ENCODE measurements around the gene CNMD. TPM values are rescaled to one million over a fixed set of nuclear protein-coding genes. Genes with fewer than 3 reads are reported as not detected.
"Not testable (repeated sequence)": the region's sequence is repeated elsewhere in the genome, so short reads cannot be mapped to it uniquely, and the experiment has no call there.

The CNMD gene
- total and polyA plus RNA-seq, 2 of the 8 experiments (the other 6 are each of a cell fraction or from before 2014, with no cell fraction given): 87.4 to 113 TPM

DNA sequence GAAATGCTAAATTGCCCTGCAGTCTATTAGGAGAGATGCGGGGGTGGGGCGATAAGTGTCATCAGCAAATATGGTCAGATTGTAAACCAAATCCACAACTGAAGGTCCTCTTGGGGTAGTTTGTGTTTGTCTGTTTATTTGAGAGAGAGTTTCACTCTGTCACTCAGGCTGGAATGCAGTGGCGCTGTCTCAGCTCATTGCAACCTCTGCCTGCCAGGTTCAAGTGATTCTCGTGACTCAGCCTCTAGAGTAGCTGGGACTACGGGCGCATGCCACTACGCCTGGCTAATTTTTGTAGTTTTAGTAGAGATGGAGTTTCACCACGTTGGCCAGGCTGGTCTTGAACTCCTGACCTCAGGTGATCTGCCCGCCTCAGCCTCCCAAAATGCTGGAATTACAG, 53.8 kb downstream of the CNMD start:
- POLR2A ChIA-PET (ENCODE audit: partially characterized antibody); H4K8ac ChIP-seq (ENCODE audit: extremely low read depth, insufficient read depth, low read length); H3K79me1 ChIP-seq (ENCODE audit: low read depth, low read length); H2AFZ ChIP-seq (ENCODE audit: low read length); H3K9me3 ChIP-seq (ENCODE audit: insufficient read depth in 2 of 2, low read depth in 1 of 2, low read length in 1 of 2); H3K79me2 ChIP-seq (ENCODE audit: control insufficient read depth in 1 of 2, insufficient read depth in 2 of 2, low read length in 2 of 2); H3K4me2 ChIP-seq (ENCODE audit: insufficient read depth in 1 of 2, low read depth in 2 of 2, low read length in 2 of 2); DNase-seq (ENCODE audit: low read depth in 1 of 2, low spot score in 2 of 2); H3K9ac ChIP-seq (replicated peaks in 1 of 4; ENCODE audit: extremely low read depth in 1 of 4, low read depth in 3 of 4, low read length in 3 of 4); H3K4ac ChIP-seq (replicated peaks; ENCODE audit: insufficient read length, low read depth, low read length); H4K5ac ChIP-seq (ENCODE audit: insufficient read length, low read depth, low read length); H3K18ac ChIP-seq (ENCODE audit: extremely low read depth, low read length); H2BK20ac ChIP-seq (ENCODE audit: low read length); FAIRE-seq; H2BK5ac ChIP-seq (ENCODE audit: low read depth, low read length); H3K4me1 ChIP-seq (replicated peaks in 1 of 4; ENCODE audit: control insufficient read depth in 3 of 4, insufficient read depth in 4 of 4, low read length in 3 of 4); H3K14ac ChIP-seq (ENCODE audit: insufficient read length); H4K20me1 ChIP-seq (replicated peaks in 1 of 2; ENCODE audit: control insufficient read depth in 1 of 2, insufficient read depth in 2 of 2, low read length in 2 of 2); H3K27ac ChIP-seq (ENCODE audit: low read depth, low read length); H3K56ac ChIP-seq (replicated peaks; ENCODE audit: insufficient read length, low read depth, low read length); H2BK12ac ChIP-seq (ENCODE audit: low read depth, low read length); H2AK5ac ChIP-seq (ENCODE audit: low read depth, low read length); H3K23me2 ChIP-seq (ENCODE audit: low read depth, low read length); H4K91ac ChIP-seq (replicated peaks; ENCODE audit: insufficient read length, low read length); H3K23ac ChIP-seq (ENCODE audit: insufficient read length); H2BK15ac ChIP-seq (ENCODE audit: low read length); H2BK120ac ChIP-seq (replicated peaks; ENCODE audit: low read depth, low read length); H3K4me3 ChIP-seq (ENCODE audit: extremely low read depth in 1 of 4, insufficient read depth in 2 of 4, low read depth in 3 of 4, low read length in 4 of 4); H3K27me3 ChIP-seq (replicated peaks in 1 of 4; ENCODE audit: control insufficient read depth in 3 of 4, extremely low read depth in 1 of 4, insufficient read depth in 3 of 4, low read length in 3 of 4): not testable (repeated sequence)
- WGBS, 2 experiments (ENCODE audit: extremely low coverage in 1 of 2, insufficient coverage in 1 of 2, insufficient read length in 1 of 2, insufficient replicate concordance in 2 of 2, low coverage in 1 of 2, low lambda C conversion rate in 2 of 2, missing lambda C conversion rate in 1 of 2): 90% methylated on average over 9 of the region's 9 CpGs; no CpG with 5 or more reads in 1 of the 2 experiments
- CTCF ChIA-PET (ENCODE audit: partially characterized antibody): interaction anchor here (2.4 kb wide), 1 partner anchor 123 kb away, joined by 8 read pairs; no protein-coding TSS in a partner anchor
- H3K36me3 ChIP-seq (ENCODE audit: control insufficient read depth in 2 of 4, insufficient read depth in 4 of 4, low read length in 3 of 4): peaks cover 2 to 47% (median 13%) of the 10 kb centered on the region in 4 experiments; a peak in 6 of 8 replicates

All from H1 (cell line).